HG03565 (cell line): ENCODE results near the gene NR2E1.

Experiments
- ATAC-seq: cut with Tn5 transposase; IDR thresholded peaks from one replicate; pipeline ENCODE4 v1.9.1; 2021; ENCODE audit warnings: mild to moderate bottlenecking, moderate library complexity; ENCODE audit not compliant: unreplicated experiment

The NR2E1 gene

DNA sequence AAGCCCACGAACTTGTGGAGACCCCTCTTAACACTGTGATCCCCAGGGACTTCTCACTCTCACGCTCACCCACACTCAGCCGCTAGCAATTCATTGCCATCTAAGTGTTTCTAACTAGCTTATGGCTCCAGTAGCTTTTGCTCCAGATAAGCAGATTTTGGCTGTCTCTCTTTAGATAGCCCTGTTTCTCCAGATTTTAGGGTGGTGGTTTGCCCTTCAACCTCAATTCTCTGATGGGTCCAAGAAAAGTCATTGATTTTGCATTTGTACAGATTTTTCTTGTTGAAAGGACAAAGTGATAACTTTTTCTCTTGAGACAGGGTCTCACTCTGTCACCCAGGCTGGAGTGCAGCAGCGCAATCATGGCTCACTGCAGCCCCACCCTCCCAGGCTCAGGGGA, 41.2 kb downstream of the NR2E1 start:
- no peak for ATAC-seq

DNA sequence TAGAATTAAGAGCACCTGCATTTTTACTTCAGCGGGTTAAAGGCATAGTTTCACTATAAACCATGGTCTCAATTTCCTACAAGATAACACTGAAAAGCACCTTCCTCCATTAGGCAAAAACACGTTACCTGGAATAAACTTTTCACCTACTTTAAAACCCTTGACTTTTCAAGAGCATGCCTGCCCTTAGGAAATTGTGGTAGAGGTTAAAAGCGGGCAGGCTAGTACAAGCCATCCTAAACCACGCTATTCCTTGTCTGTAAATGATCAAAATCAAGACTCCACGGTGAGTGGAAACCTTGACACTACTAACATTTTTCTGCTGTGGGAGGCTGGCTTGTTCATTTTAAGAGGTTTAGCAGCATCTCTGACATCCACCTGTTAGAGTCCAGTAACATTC, 43.9 kb downstream of the NR2E1 start:
- no peak for ATAC-seq

DNA sequence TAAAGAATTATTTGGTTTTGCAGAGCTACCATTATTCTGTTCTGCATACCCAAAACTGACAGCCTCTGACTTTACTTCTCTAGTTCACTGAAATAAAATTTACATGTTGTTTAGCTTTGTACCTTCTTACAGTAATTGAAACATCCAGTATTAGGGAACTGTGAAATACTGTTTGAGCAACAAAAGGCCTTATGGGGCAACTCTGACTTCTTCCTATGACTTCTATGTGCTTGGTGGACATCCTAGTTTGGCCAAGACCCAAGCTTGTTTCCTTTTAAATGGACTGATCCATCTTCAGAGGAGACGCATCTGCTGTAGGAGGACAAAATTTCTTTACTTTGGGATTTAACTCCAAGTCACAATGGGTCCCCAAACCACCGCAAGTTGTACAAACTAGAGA, 44.7 kb downstream of the NR2E1 start:
- ATAC-seq: no peak

GRCh38 chr6:108211671-108212070, 45.8 kb downstream of the NR2E1 start:
- ATAC-seq: no peak

GRCh38 chr6:108222064-108222463, 56.2 kb downstream of the NR2E1 start:
- no peak for ATAC-seq

- ATAC-seq: no peak
Observed at GRCh38 chr6:108222504-108222903, 56.7 kb downstream of the NR2E1 start.

GRCh38 chr6:108227290-108227689, 61.5 kb downstream of the NR2E1 start:
- ATAC-seq: no peak

- no peak for ATAC-seq
Observed at GRCh38 chr6:108228416-108228815, 62.6 kb downstream of the NR2E1 start.

DNA sequence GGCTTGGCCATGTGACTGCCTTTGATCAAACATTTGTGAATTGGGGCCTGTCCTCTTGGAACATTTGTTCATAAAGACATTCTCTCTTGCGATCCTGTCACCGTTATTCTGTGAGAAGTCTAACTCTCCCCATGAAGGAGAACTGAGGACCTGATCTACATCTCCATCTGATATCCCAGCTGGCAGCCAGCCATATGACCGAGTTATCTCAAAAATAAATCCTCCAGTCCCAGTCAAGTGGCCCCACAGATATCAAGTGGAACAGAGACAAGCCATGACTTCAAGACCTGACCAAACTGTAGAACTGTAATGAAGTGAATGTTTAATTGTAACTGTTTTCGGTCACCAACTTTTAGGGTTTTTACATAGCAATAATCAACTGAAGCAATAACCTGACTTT, 69.3 kb downstream of the NR2E1 start:
- ATAC-seq: no peak

GRCh38 chr6:108236791-108237190, 71.0 kb downstream of the NR2E1 start:
- ATAC-seq: no peak

DNA sequence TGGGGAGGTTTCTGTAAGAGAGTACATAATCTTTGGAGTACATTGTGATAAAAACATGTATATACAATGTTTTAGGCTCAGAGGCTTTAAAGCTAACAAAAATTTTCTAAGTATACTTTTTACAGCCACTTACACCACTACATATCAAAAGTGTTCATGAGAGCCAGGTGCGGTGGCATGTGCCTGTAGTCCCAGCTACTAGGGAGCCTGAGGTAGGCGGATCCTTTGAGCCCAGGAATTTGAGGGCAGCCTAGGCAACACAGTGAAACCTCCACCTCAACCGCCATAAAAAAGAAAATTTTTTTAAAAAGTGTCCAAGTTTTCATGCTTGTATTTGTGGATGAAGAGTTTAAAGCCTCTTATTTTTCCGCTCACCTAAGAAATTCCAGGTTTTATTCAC, 72.5 kb downstream of the NR2E1 start:
- no peak for ATAC-seq
